Liver (tissue), 3 donors: ENCODE measurements around the gene PSPN.

Experiments
- GABPA ChIP-seq, 2 donors: IDR thresholded peaks in 1 of 2; conservative IDR thresholded peaks in 1 of 2; 2 replicates each; pipeline ENCODE4 v1.6.1; 2016; ENCODE audit warnings: antibody characterized with exemption in 2 of 2, mild to moderate bottlenecking in 1 of 2, moderate library complexity in 1 of 2
- HNF4G ChIP-seq: IDR thresholded peaks from 2 replicates; pipeline ENCODE4 v1.6.1; 2016; ENCODE audit warnings: antibody characterized with exemption
- JUND ChIP-seq, 2 donors: IDR thresholded peaks; 2 replicates each; pipeline ENCODE4 v1.6.1; 2016; ENCODE audit warnings: antibody characterized with exemption in 2 of 2
- NR2F2 ChIP-seq: IDR thresholded peaks from 2 replicates; pipeline ENCODE4 v1.6.1; 2016; ENCODE audit warnings: antibody characterized with exemption
- RXRA ChIP-seq, 2 donors: IDR thresholded peaks; 2 replicates each; pipeline ENCODE4 v1.6.1; 2017 to 2018; ENCODE audit warnings: antibody characterized with exemption in 2 of 2, mild to moderate bottlenecking in 1 of 2
- TAF1 ChIP-seq: conservative IDR thresholded peaks from 2 replicates; pipeline ENCODE4 v1.6.1; 2016; ENCODE audit warnings: antibody characterized with exemption, mild to moderate bottlenecking
- TF ChIP-seq, protein P1 (sequence below): fragments of 150-350 bp; IDR thresholded peaks from 2 replicates; pipeline ENCODE4 v1.5.1; 2017; ENCODE audit warnings: improper control_type of control experiment, low read depth, low read length; ENCODE audit not compliant: missing input control
- TF ChIP-seq, protein P2 (sequence below): IDR thresholded peaks from 2 replicates; pipeline ENCODE4 v1.6.1; 2016; ENCODE audit warnings: antibody characterized with exemption
- TF ChIP-seq, protein P3 (sequence below): IDR thresholded peaks from 2 replicates; pipeline ENCODE4 v1.6.1; 2016; ENCODE audit warnings: antibody characterized with exemption
- TF ChIP-seq, protein P4 (sequence below): IDR thresholded peaks from 2 replicates; pipeline ENCODE4 v1.6.1; 2016; ENCODE audit warnings: antibody characterized with exemption, mild to moderate bottlenecking
- TF ChIP-seq, protein P5 (sequence below): IDR thresholded peaks from 2 replicates; pipeline ENCODE4 v1.6.1; 2016; ENCODE audit warnings: antibody characterized with exemption
- donor health status: healthy.
- donor health status: healthy.

DNA sequence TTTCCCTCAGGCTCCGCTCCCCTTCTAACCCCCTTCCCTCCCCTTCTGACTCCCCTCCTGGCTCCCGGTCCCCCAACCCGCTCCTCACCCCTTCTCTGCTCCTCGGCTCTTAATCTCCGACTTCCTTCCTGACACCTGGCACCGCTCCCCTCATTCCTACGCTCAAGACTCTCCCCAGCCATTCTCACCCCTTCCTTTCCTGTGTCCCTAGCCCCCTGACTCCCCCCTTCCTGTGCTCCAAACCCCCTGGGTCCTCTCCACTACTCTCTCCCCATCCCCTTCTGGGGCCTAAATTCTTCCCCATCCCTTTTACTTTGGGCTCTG is 13.7 kb downstream of the PSPN start:
- TF ChIP-seq, protein P1, sequence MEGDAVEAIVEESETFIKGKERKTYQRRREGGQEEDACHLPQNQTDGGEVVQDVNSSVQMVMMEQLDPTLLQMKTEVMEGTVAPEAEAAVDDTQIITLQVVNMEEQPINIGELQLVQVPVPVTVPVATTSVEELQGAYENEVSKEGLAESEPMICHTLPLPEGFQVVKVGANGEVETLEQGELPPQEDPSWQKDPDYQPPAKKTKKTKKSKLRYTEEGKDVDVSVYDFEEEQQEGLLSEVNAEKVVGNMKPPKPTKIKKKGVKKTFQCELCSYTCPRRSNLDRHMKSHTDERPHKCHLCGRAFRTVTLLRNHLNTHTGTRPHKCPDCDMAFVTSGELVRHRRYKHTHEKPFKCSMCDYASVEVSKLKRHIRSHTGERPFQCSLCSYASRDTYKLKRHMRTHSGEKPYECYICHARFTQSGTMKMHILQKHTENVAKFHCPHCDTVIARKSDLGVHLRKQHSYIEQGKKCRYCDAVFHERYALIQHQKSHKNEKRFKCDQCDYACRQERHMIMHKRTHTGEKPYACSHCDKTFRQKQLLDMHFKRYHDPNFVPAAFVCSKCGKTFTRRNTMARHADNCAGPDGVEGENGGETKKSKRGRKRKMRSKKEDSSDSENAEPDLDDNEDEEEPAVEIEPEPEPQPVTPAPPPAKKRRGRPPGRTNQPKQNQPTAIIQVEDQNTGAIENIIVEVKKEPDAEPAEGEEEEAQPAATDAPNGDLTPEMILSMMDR = no peak
- no peak for TF ChIP-seq TAF1
- TF ChIP-seq, protein P2, sequence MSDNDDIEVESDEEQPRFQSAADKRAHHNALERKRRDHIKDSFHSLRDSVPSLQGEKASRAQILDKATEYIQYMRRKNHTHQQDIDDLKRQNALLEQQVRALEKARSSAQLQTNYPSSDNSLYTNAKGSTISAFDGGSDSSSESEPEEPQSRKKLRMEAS = no peak
- no peak for TF ChIP-seq NR2F2
- TF ChIP-seq RXRA (IDR thresholded peaks at IDR 0.05) = no peak
- no peak for TF ChIP-seq GABPA (IDR thresholded peaks at IDR 0.05 in 1 of 2, conservative IDR thresholded peaks at IDR 0.05 in 1 of 2)
- TF ChIP-seq JUND (IDR thresholded peaks at IDR 0.05) = no peak
- TF ChIP-seq, protein P3, sequence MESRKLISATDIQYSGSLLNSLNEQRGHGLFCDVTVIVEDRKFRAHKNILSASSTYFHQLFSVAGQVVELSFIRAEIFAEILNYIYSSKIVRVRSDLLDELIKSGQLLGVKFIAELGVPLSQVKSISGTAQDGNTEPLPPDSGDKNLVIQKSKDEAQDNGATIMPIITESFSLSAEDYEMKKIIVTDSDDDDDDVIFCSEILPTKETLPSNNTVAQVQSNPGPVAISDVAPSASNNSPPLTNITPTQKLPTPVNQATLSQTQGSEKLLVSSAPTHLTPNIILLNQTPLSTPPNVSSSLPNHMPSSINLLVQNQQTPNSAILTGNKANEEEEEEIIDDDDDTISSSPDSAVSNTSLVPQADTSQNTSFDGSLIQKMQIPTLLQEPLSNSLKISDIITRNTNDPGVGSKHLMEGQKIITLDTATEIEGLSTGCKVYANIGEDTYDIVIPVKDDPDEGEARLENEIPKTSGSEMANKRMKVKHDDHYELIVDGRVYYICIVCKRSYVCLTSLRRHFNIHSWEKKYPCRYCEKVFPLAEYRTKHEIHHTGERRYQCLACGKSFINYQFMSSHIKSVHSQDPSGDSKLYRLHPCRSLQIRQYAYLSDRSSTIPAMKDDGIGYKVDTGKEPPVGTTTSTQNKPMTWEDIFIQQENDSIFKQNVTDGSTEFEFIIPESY = no peak
- TF ChIP-seq, protein P4, sequence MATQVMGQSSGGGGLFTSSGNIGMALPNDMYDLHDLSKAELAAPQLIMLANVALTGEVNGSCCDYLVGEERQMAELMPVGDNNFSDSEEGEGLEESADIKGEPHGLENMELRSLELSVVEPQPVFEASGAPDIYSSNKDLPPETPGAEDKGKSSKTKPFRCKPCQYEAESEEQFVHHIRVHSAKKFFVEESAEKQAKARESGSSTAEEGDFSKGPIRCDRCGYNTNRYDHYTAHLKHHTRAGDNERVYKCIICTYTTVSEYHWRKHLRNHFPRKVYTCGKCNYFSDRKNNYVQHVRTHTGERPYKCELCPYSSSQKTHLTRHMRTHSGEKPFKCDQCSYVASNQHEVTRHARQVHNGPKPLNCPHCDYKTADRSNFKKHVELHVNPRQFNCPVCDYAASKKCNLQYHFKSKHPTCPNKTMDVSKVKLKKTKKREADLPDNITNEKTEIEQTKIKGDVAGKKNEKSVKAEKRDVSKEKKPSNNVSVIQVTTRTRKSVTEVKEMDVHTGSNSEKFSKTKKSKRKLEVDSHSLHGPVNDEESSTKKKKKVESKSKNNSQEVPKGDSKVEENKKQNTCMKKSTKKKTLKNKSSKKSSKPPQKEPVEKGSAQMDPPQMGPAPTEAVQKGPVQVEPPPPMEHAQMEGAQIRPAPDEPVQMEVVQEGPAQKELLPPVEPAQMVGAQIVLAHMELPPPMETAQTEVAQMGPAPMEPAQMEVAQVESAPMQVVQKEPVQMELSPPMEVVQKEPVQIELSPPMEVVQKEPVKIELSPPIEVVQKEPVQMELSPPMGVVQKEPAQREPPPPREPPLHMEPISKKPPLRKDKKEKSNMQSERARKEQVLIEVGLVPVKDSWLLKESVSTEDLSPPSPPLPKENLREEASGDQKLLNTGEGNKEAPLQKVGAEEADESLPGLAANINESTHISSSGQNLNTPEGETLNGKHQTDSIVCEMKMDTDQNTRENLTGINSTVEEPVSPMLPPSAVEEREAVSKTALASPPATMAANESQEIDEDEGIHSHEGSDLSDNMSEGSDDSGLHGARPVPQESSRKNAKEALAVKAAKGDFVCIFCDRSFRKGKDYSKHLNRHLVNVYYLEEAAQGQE = no peak
- TF ChIP-seq HNF4G = no peak
- TF ChIP-seq, protein P5, sequence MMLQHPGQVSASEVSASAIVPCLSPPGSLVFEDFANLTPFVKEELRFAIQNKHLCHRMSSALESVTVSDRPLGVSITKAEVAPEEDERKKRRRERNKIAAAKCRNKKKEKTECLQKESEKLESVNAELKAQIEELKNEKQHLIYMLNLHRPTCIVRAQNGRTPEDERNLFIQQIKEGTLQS = no peak
